Measurements from ENCODE around the gene PPP1R3A. TPM values are rescaled to one million over a fixed set of nuclear protein-coding genes. Genes with fewer than 3 reads are reported as not detected.

Gene PPP1R3A
- total and polyA plus RNA-seq, 2 of the 4 experiments (the other 2 are of a cell fraction) = not detected

GRCh38 chr7:113922049-113922448, 3.2 kb upstream of the PPP1R3A start:
- ChIA-PET POLR2A (ENCODE audit: unreplicated experiment) (no interaction called here), CTCF (interaction anchor here (0.6 kb wide), 1 partner anchor 10 kb away, joined by 3 read pairs; no protein-coding TSS in a partner anchor)
- Histone ChIP-seq H2AK9ac (replicated peaks; ENCODE audit: low read depth, low read length, poor library complexity) (no peak overlapping the region), H3K4me1 (ENCODE audit: control insufficient read depth, insufficient read depth, low read length) (no peaks in the 10 kb centered on the region), H3K4me3 (ENCODE audit: insufficient read depth, low read depth, low read length) (no peak overlapping the region), H3K36me3 (ENCODE audit: control insufficient read depth, insufficient read depth, low read length) (no peaks in the 10 kb centered on the region), H4K5ac (ENCODE audit: low read depth, low read length) (no peak overlapping the region), H3K9me3 (ENCODE audit: control insufficient read depth, insufficient read depth, low read length) (no peaks in the 10 kb centered on the region), H3K23ac (ENCODE audit: low read depth, low read length) (no peak overlapping the region), H2AK5ac (ENCODE audit: low read depth, low read length) (no peak overlapping the region), H2AFZ (replicated peaks; ENCODE audit: low read length, poor library complexity) (no peak overlapping the region), H2BK20ac (ENCODE audit: low read depth, low read length) (no peak overlapping the region), H2BK15ac (ENCODE audit: low read depth, low read length) (no peak overlapping the region), H4K91ac (ENCODE audit: insufficient read depth, low read depth, low read length) (no peak overlapping the region), H3K14ac (replicated peaks; ENCODE audit: low read depth, low read length) (no peak overlapping the region), H2BK5ac (ENCODE audit: low read depth, low read length, poor library complexity, severe bottlenecking) (no peak overlapping the region), H4K20me1 (ENCODE audit: insufficient read depth, low read length) (no peaks in the 10 kb centered on the region), H3K56ac (ENCODE audit: extremely low read depth, insufficient read depth, low read length) (no peak overlapping the region), H3K27me3 (ENCODE audit: control insufficient read depth, insufficient read depth, low read length) (no peaks in the 10 kb centered on the region), H3K79me1 (ENCODE audit: low read depth in 1 of 2, low read length in 2 of 2) (no peaks in the 10 kb centered on the region), H4K8ac (ENCODE audit: low read depth in 2 of 2, low read length in 2 of 2) (no peak overlapping the region), H3K27ac (ENCODE audit: insufficient read depth, low read length) (no peak overlapping the region), H3K9me1 (ENCODE audit: insufficient read depth, low read length) (no peaks in the 10 kb centered on the region), H3K4ac (ENCODE audit: low read depth, low read length) (no peak overlapping the region), H3K18ac (ENCODE audit: low read depth, low read length) (no peak overlapping the region), H3K4me2 (ENCODE audit: low read depth, low read length) (no peak overlapping the region), H3K9ac (ENCODE audit: low read depth, low read length) (no peak overlapping the region), H2BK120ac (ENCODE audit: low read depth, low read length) (no peak overlapping the region)
- WGBS, 2 experiments (ENCODE audit: extremely low coverage in 2 of 2, insufficient read length in 1 of 2) = 33% methylated on average over 1 of the region's 4 CpGs; no CpG with 5 or more reads in 1 of the 2 experiments
- BruUV-seq (replicated peaks) = no TSS peak
- no peak for TF ChIP-seq NFE2L2 (IDR thresholded peaks at IDR 0.05; ENCODE audit: low read depth, low read length)
- no peak for TF ChIP-seq BHLHE40 (IDR thresholded peaks at IDR 0.05; ENCODE audit: low read depth, low read length)
- TF ChIP-seq MAFK (IDR thresholded peaks at IDR 0.05; ENCODE audit: low read depth, low read length) = no peak
- TF ChIP-seq MXI1 (IDR thresholded peaks at IDR 0.05; ENCODE audit: borderline replicate concordance, low read depth, low read length) = no peak
- no peak for TF ChIP-seq CEBPB (IDR thresholded peaks at IDR 0.05; ENCODE audit: low read depth, low read length)
- no peak for TF ChIP-seq ELK1 (IDR thresholded peaks at IDR 0.05; ENCODE audit: borderline replicate concordance, low read depth, low read length)
- in situ Hi-C loops (cut with MboI; ENCODE audit: low sequenced_read_pairs) (no loop called here), dilution Hi-C loops (cut with HindIII; ENCODE audit: low sequenced_read_pairs, unreplicated experiment) (no loop called here), intact Hi-C loops (cut with micrococcal nuclease) (no loop called here)
- DNase-seq (no peak), ATAC-seq (ENCODE audit: low read depth) (no peak)

Data from IMR-90 (cell line).